Urothelium cell line (cell line): ENCODE data around the gene HOXA6.

Experiments
- DNase-seq: peaks from one replicate; pipeline ENCODE4 v3.0.0; 2011; ENCODE audit warnings: low spot score, mixed read lengths
- FAIRE-seq: peaks from 2 replicates; lab custom pipeline; 2011; peaks lifted over from hg19 to GRCh38; lab: Jason Lieb, UNC

HOXA6 gene

GRCh38 chr7:27152816-27153442 is 5.4 kb upstream of the HOXA6 start:
- FAIRE-seq (no peak), DNase-seq (no peak)

GRCh38 chr7:27151931-27152815 is 4.6 kb upstream of the HOXA6 start, which contains the start of gene HOXA3:
HOXA3 (minus strand) TSS chr7:27152583; CDS start chr7:27110640, 41,943 bp downstream.
- DNase-seq (no peak), FAIRE-seq (no peak)

GRCh38 chr7:27151341-27151930 is 3.9 kb upstream of the HOXA6 start:
- DNase-seq: no peak
- FAIRE-seq: no peak

- FAIRE-seq: peak; percentile 97
- DNase-seq: peak; percentile 92
Measured at GRCh38 chr7:27150568-27151340, 3.2 kb upstream of the HOXA6 start.

- FAIRE-seq: no peak
- DNase-seq: no peak
Measured at GRCh38 chr7:27149842-27150567, 2.4 kb upstream of the HOXA6 start.

- no peak for FAIRE-seq
Measured at GRCh38 chr7:27148756-27149641, 1.4 kb upstream of the HOXA6 start.

GRCh38 chr7:27148031-27148755 is 619 bp upstream of the HOXA6 start:
- no peak for FAIRE-seq
- DNase-seq: no peak

More at GRCh38 chr7:27148756-27149641, 1.4 kb upstream of the HOXA6 start:
- no peak for DNase-seq

- FAIRE-seq (no peak), DNase-seq (no peak)
Measured at GRCh38 chr7:27146491-27147198, 929 bp downstream of the HOXA6 start.

GRCh38 chr7:27145914-27146412 is 1.6 kb downstream of the HOXA6 start:
- no peak for DNase-seq
- no peak for FAIRE-seq

- DNase-seq: no peak
- FAIRE-seq: no peak
Measured at GRCh38 chr7:27145165-27145913, 2.2 kb downstream of the HOXA6 start.

GRCh38 chr7:27144781-27145164 is 2.8 kb downstream of the HOXA6 start:
- DNase-seq: no peak
- FAIRE-seq: no peak

GRCh38 chr7:27143950-27144780 is 3.4 kb downstream of the HOXA6 start:
- FAIRE-seq (peak; percentile 46), DNase-seq (no peak)

- DNase-seq (peak; percentile 94), FAIRE-seq (peak; percentile 87)
Measured at GRCh38 chr7:27143023-27143949, 4.3 kb downstream of the HOXA6 start, which contains the start of gene HOXA5. HOXA5 (minus strand) TSS chr7:27143681; CDS start chr7:27143607, 74 bp downstream.

- peak; percentile 73 for FAIRE-seq
- DNase-seq: no peak
Measured at GRCh38 chr7:27142580-27143022, 5.0 kb downstream of the HOXA6 start.
